Liver (tissue), 9 donors: ENCODE measurements around the gene NT5C2. TPM values are rescaled to one million over a fixed set of nuclear protein-coding genes. Genes with fewer than 3 reads are reported as not detected.

Experiments used
- DNase-seq: peaks from one replicate; pipeline ENCODE4 v3.0.0-alpha.2; 2017; ENCODE audit warnings: low spot score
- H3K27ac ChIP-seq, 2 donors: one replicate each; pipeline ENCODE4 v1.7.0; 2013; ENCODE audit warnings: inconsistent platforms in 2 of 2, low read length in 2 of 2, control low read depth in 1 of 2, low read depth in 1 of 2, mild to moderate bottlenecking in 1 of 2
- H3K27me3 ChIP-seq, 4 donors: one replicate each; pipeline versions ENCODE4 v1.6.1 to v1.7.0; 2013; ENCODE audit warnings: low read length in 3 of 4, inconsistent platforms in 1 of 4, mild to moderate bottlenecking in 1 of 4, moderate library complexity in 1 of 4; ENCODE audit not compliant: control insufficient read depth in 4 of 4, insufficient read depth in 4 of 4
- H3K36me3 ChIP-seq, 4 donors: one replicate each; pipeline versions ENCODE4 v1.6.1 to v1.7.0; 2013; ENCODE audit warnings: low read length in 3 of 4, mild to moderate bottlenecking in 3 of 4, low read depth in 1 of 4, moderate library complexity in 1 of 4; ENCODE audit not compliant: control insufficient read depth in 4 of 4, insufficient read depth in 3 of 4
- H3K4me1 ChIP-seq, 4 donors: one replicate each; pipeline versions ENCODE4 v1.6.1 to v1.7.0; 2013; ENCODE audit warnings: low read length in 3 of 4, mild to moderate bottlenecking in 3 of 4, moderate library complexity in 1 of 4; ENCODE audit not compliant: control insufficient read depth in 4 of 4, insufficient read depth in 4 of 4
- H3K4me3 ChIP-seq, 3 donors: one replicate each; pipeline versions ENCODE4 v1.6.1 to v1.7.0; 2013; ENCODE audit warnings: low read length in 3 of 3, control low read depth in 1 of 3, low read depth in 1 of 3, mild to moderate bottlenecking in 1 of 3
- H3K9ac ChIP-seq, 2 donors: one replicate each; pipeline ENCODE4 v1.7.0; 2013; ENCODE audit warnings: low read length in 2 of 2, mild to moderate bottlenecking in 2 of 2, moderate library complexity in 2 of 2, control low read depth in 1 of 2, low read depth in 1 of 2
- H3K9me3 ChIP-seq, 4 donors: one replicate each; pipeline versions ENCODE4 v1.6.1 to v1.7.0; 2013; ENCODE audit warnings: low read length in 3 of 4; ENCODE audit not compliant: control insufficient read depth in 4 of 4
- ATF3 ChIP-seq: IDR thresholded peaks from 2 replicates; pipeline ENCODE4 v1.6.1; 2016; ENCODE audit warnings: antibody characterized with exemption
- EGR1 ChIP-seq, 2 donors: IDR thresholded peaks; 2 replicates each; pipeline ENCODE4 v1.6.1; 2016 to 2018; ENCODE audit warnings: antibody characterized with exemption in 2 of 2, low read depth in 2 of 2
- FOXA2 ChIP-seq: IDR thresholded peaks from 2 replicates; pipeline ENCODE4 v1.6.1; 2016; ENCODE audit warnings: antibody characterized with exemption
- HNF4A ChIP-seq, 2 donors: conservative IDR thresholded peaks; 2 replicates each; pipeline ENCODE4 v1.6.1; 2016; ENCODE audit warnings: antibody characterized with exemption in 2 of 2, mild to moderate bottlenecking in 2 of 2
- JUND ChIP-seq, 2 donors: IDR thresholded peaks; 2 replicates each; pipeline ENCODE4 v1.6.1; 2016; ENCODE audit warnings: antibody characterized with exemption in 2 of 2
- NR2F2 ChIP-seq: IDR thresholded peaks from 2 replicates; pipeline ENCODE4 v1.6.1; 2016; ENCODE audit warnings: antibody characterized with exemption
- REST ChIP-seq: IDR thresholded peaks from 2 replicates; pipeline ENCODE4 v1.6.1; 2016; ENCODE audit warnings: antibody characterized with exemption, mild to moderate bottlenecking
- RXRA ChIP-seq, 2 donors: IDR thresholded peaks; 2 replicates each; pipeline ENCODE4 v1.6.1; 2017 to 2018; ENCODE audit warnings: antibody characterized with exemption in 2 of 2, mild to moderate bottlenecking in 1 of 2
- SP1 ChIP-seq: IDR thresholded peaks from 2 replicates; pipeline ENCODE4 v1.6.1; 2018; ENCODE audit warnings: antibody characterized with exemption, mild to moderate bottlenecking
- TAF1 ChIP-seq: conservative IDR thresholded peaks from 2 replicates; pipeline ENCODE4 v1.6.1; 2016; ENCODE audit warnings: antibody characterized with exemption, mild to moderate bottlenecking
- YY1 ChIP-seq: IDR thresholded peaks from 2 replicates; pipeline ENCODE4 v1.6.1; 2016; ENCODE audit warnings: antibody characterized with exemption, mild to moderate bottlenecking
- ZBTB33 ChIP-seq: IDR thresholded peaks from 2 replicates; pipeline ENCODE4 v1.6.1; 2016; ENCODE audit warnings: antibody characterized with exemption
- WGBS: extraction: QIAGEN DNeasy Blood & Tissue Kit; methylation state at CpG from one replicate; pipeline ENCODE4 v1.1.7; 2013; 5-methylcytosine and 5-hydroxymethylcytosine counted together
- polyA plus RNA-seq, 2 donors: library from polyadenylated mRNA; stranded (reverse) in 1 of 2; unstranded in 1 of 2; fragments of 200-250 nt in 1 of 2; fragments of >200 nt in 1 of 2; fragmentation: Nextera tagmentation in 1 of 2; extraction: Ambion mirVana in 1 of 2; gene quantifications; one replicate each; pipeline versions ENCODE4 v1.2.1 to v1.2.3, GENCODE V29; 2013 to 2015
- total RNA-seq, 2 donors: library from RNA; depleted of rRNA; stranded (reverse); fragments of >200 nt; gene quantifications; one replicate each; pipeline ENCODE4 v1.2.3, GENCODE V29; 2014
- donor health status: healthy.
- donor health status: healthy.
- donor health status: healthy.
- donor health status: healthy.
- donor health status: healthy.

NT5C2 gene
- total and polyA plus RNA-seq, 4 donors = 14.4 to 65.3 (median 33.0) TPM

- Histone ChIP-seq H3K4me3 (no peak overlapping the region), H3K36me3 (peaks cover 3 to 27% (median 14%) of the 10 kb centered on the region in 4 donors), H3K27me3 (no peaks in the 10 kb centered on the region), H3K27ac (no peak overlapping the region), H3K4me1 (peaks cover 4 to 13% (median 7%) of the 10 kb centered on the region in 4 donors), H3K9me3 (no peaks in the 10 kb centered on the region), H3K9ac (no peak overlapping the region)
- no peak for DNase-seq
- TF ChIP-seq SP1 = no peak
These were observed 86.5 kb downstream of the NT5C2 start for GRCh38 chr10:103106539-103106938.

DNA sequence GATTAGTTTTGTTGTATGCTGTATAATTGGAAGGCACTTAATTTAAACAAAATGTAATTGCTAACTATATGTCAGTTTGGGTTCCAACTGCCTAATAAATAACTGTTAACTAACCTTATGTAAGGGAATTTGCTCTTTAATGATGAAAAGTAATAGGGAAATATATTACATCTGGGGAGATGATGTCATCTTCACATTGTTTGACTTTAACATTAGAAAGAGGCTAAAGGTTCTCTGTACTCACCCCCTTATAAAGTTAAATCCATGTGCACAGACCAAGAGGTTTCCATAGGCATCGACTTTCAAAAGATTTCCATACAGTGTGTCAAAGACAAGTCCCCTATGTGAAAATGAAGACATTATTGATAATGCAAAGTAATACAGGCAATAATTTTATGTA is 87.6 kb downstream of the NT5C2 start:
- 100% methylated on average over 1 of the region's 1 CpG for WGBS
- H3K36me3 ChIP-seq = peaks cover 3 to 30% (median 21%) of the 10 kb centered on the region in 4 donors
- TF ChIP-seq ZBTB33 (no peak), RXRA (IDR thresholded peaks at IDR 0.05) (no peak), REST (no peak), YY1 (no peak), SP1 (no peak)

DNA sequence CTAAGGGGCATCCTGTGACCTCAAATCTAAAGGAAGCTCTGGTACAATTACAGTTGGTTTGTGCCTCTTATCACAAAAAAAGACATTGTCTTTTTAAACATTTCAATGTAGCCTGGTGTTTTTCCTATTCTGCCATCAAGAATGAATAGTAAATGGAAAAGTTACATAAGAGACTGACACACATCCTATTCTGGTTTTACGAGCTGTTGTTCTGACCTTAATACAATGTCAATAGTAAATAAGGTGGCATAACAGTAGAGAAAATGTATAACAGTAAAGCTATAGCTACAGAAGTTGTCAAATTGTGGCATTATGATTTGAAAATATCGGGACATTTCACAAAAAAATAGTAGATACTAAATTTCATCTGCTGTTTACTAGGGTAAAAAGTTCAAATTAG is 88.4 kb downstream of the NT5C2 start:
- Histone ChIP-seq H3K36me3 (peaks cover 3 to 37% (median 29%) of the 10 kb centered on the region in 4 donors), H3K9ac (no peak overlapping the region), H3K9me3 (no peaks in the 10 kb centered on the region), H3K27me3 (no peaks in the 10 kb centered on the region), H3K4me3 (no peak overlapping the region), H3K27ac (no peak overlapping the region), H3K4me1 (peaks cover 0 to 1% (median 0%) of the 10 kb centered on the region in 4 donors)
- no peak for TF ChIP-seq ATF3
- no peak for TF ChIP-seq NR2F2
- no peak for TF ChIP-seq HNF4A (conservative IDR thresholded peaks at IDR 0.05)
- TF ChIP-seq SP1 = no peak
- no peak for TF ChIP-seq FOXA2
- no peak for TF ChIP-seq EGR1 (IDR thresholded peaks at IDR 0.05; ENCODE audit: low read depth in 2 of 2)
- TF ChIP-seq TAF1 = no peak
- TF ChIP-seq JUND (IDR thresholded peaks at IDR 0.05) = no peak
- WGBS = 46% methylated on average over 2 of the region's 2 CpGs
- no peak for DNase-seq

More for the DNA sequence above, 87.6 kb downstream of the NT5C2 start:
- Histone ChIP-seq H3K9me3 (no peaks in the 10 kb centered on the region), H3K9ac (no peak overlapping the region), H3K27me3 (no peaks in the 10 kb centered on the region), H3K27ac (no peak overlapping the region), H3K4me1 (peaks cover 0 to 3% (median under 1%) of the 10 kb centered on the region in 4 donors), H3K4me3 (no peak overlapping the region)
- DNase-seq = no peak
